Stimulated activated CD8-positive, alpha-beta memory T cell treated with anti-CD3 and anti-CD28 coated beads, Interleukin-12 subunit alpha, Interleukin-12 subunit beta, amount 100 ng/mL, for 24 hours (primary cell): ENCODE data around the gene C2CD4C.
"Not testable (repeated sequence)": the region's sequence is repeated elsewhere in the genome, so short reads cannot be mapped to it uniquely, and the experiment has no call there.

Experiments used
- DNase-seq: peaks from one replicate; pipeline ENCODE4 v3.0.0-alpha.2; 2020; ENCODE audit errors: extremely low read depth

Gene C2CD4C

GRCh38 chr19:400976-401865 lies 7.7 kb downstream of the C2CD4C start:
- DNase-seq, result no peak

GRCh38 chr19:399370-399769 lies 9.6 kb downstream of the C2CD4C start:
- no peak for DNase-seq

- DNase-seq, result no peak
Observed at GRCh38 chr19:398719-399118, 10.2 kb downstream of the C2CD4C start.

GRCh38 chr19:397941-398706 lies 10.8 kb downstream of the C2CD4C start:
- no peak for DNase-seq

GRCh38 chr19:397321-397720 lies 11.6 kb downstream of the C2CD4C start:
- no peak for DNase-seq

GRCh38 chr19:395467-395866 lies 13.5 kb downstream of the C2CD4C start:
- no peak for DNase-seq

- DNase-seq, result not testable (repeated sequence)
Observed at GRCh38 chr19:394857-395256, 14.1 kb downstream of the C2CD4C start.

- not testable (repeated sequence) for DNase-seq
Observed at GRCh38 chr19:393560-393959, 15.4 kb downstream of the C2CD4C start.

- no peak for DNase-seq
Observed at GRCh38 chr19:392375-392970, 16.5 kb downstream of the C2CD4C start.

- no peak for DNase-seq
Observed at GRCh38 chr19:391726-392374, 17.1 kb downstream of the C2CD4C start.

- DNase-seq, result no peak
Observed at GRCh38 chr19:391207-391557, 17.8 kb downstream of the C2CD4C start.

- DNase-seq, result no peak
Observed at GRCh38 chr19:390386-391206, 18.4 kb downstream of the C2CD4C start.

GRCh38 chr19:389935-390289 lies 19.0 kb downstream of the C2CD4C start:
- no peak for DNase-seq

- no peak for DNase-seq
Observed at GRCh38 chr19:389255-389934, 19.6 kb downstream of the C2CD4C start.

- no peak for DNase-seq
Observed at GRCh38 chr19:388691-389090, 20.3 kb downstream of the C2CD4C start.

GRCh38 chr19:387777-388176 lies 21.2 kb downstream of the C2CD4C start:
- DNase-seq, result no peak

GRCh38 chr19:386632-387301 lies 22.2 kb downstream of the C2CD4C start:
- not testable (repeated sequence) for DNase-seq

GRCh38 chr19:386189-386588 lies 22.8 kb downstream of the C2CD4C start:
- DNase-seq, result not testable (repeated sequence)

- no peak for DNase-seq
Observed at GRCh38 chr19:384799-385169, 24.2 kb downstream of the C2CD4C start.
